Measurements from ENCODE around the gene SLC2A1.

SLC2A1 gene

DNA sequence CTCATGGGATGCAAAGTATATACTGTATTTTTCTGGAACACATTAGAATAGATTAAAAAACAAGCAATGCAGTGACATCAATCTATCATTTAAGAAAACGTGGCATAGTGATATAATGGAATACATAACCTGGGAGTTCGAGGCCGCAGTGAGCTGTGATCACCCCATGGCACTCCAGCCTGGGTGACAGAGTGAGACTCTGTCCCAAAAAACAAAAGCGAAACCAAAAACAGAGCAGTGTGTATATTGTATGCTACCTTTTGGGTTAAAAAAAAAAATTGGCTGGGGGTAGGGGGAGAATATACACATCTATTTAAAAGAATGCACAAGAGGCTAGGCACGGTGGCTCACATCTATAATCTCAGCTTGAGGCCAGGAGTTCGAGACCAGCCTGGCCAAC is 13.5 kb downstream of the SLC2A1 start:
- Histone ChIP-seq H3K4me1 (ENCODE audit: control insufficient read depth, insufficient read depth, low read length) (peaks cover 69% of the 10 kb centered on the region), H3K9ac (ENCODE audit: low read length) (no peak overlapping the region), H3K36me3 (ENCODE audit: control insufficient read depth, insufficient read depth, low read length, severe bottlenecking) (peaks cover 5% of the 10 kb centered on the region), H3K9me3 (ENCODE audit: control insufficient read depth, low read length) (no peaks in the 10 kb centered on the region), H3K4me3 (ENCODE audit: low read length) (no peak overlapping the region), H3K27me3 (replicated peaks; ENCODE audit: control insufficient read depth, insufficient read depth, low read length) (no peaks in the 10 kb centered on the region)
- no peak for DNase-seq (ENCODE audit: low read depth)

GRCh38 chr1:42944246-42944928 is 14.3 kb downstream of the SLC2A1 start:
- Histone ChIP-seq H3K9me3 (ENCODE audit: control insufficient read depth, low read length) (no peaks in the 10 kb centered on the region), H3K36me3 (ENCODE audit: control insufficient read depth, insufficient read depth, low read length, severe bottlenecking) (peaks cover 5% of the 10 kb centered on the region), H3K27me3 (replicated peaks; ENCODE audit: control insufficient read depth, insufficient read depth, low read length) (no peaks in the 10 kb centered on the region), H3K4me3 (ENCODE audit: low read length) (no peak overlapping the region), H3K4me1 (ENCODE audit: control insufficient read depth, insufficient read depth, low read length) (peaks cover 70% of the 10 kb centered on the region), H3K9ac (ENCODE audit: low read length) (no peak overlapping the region)
- DNase-seq (ENCODE audit: low read depth): no peak

DNA sequence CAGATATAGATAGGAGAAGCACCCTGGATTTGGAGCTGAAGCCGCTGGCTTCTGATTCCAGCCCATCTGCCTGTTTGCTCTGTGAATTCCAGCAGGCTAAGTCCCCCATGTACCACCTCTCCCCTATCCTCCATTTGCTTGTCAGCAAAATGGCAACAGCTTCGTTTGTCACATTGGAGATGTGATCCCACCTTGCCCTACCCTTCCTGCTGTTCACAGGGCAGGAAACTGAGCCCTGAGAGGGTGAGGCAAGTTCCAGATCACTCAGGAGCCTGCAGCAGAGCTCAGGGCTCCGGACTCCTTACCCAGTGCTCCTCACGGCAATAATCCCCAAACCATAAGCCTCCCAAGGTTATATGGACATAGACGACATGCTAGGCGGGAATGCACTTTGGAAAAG is 14.9 kb downstream of the SLC2A1 start:
- no peak overlapping the region for H3K9ac ChIP-seq (ENCODE audit: low read length)
- H3K9me3 ChIP-seq (ENCODE audit: control insufficient read depth, low read length): no peaks in the 10 kb centered on the region
- no peak for DNase-seq (ENCODE audit: low read depth)
- H3K36me3 ChIP-seq (ENCODE audit: control insufficient read depth, insufficient read depth, low read length, severe bottlenecking): peaks cover 5% of the 10 kb centered on the region
- peaks cover 68% of the 10 kb centered on the region for H3K4me1 ChIP-seq (ENCODE audit: control insufficient read depth, insufficient read depth, low read length)
- no peaks in the 10 kb centered on the region for H3K27me3 ChIP-seq (replicated peaks; ENCODE audit: control insufficient read depth, insufficient read depth, low read length)
- no peak overlapping the region for H3K4me3 ChIP-seq (ENCODE audit: low read length)

DNA sequence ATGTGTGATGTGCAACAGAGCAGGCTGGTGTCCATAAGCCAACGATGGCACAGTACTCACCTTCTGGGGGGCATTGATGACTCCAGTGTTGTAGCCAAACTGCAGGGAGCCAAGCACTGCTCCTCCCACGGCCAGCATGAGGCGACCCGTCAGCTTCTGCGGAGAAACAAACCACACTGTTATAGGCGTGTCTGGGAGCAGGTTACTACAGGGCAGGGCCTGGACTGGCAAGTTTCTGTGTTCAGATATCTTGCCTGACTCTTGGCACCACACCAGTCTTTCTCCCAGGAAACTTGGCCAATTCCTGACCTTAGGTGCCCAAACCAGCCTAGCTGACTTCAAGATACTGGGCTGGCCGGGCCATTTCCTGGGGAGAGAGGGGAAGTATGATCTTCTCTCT is 15.5 kb downstream of the SLC2A1 start:
- no peak for DNase-seq (ENCODE audit: low read depth)
- H3K9me3 ChIP-seq (ENCODE audit: control insufficient read depth, low read length): no peaks in the 10 kb centered on the region
- no peak overlapping the region for H3K4me3 ChIP-seq (ENCODE audit: low read length)
- peaks cover 5% of the 10 kb centered on the region for H3K36me3 ChIP-seq (ENCODE audit: control insufficient read depth, insufficient read depth, low read length, severe bottlenecking)
- H3K9ac ChIP-seq (ENCODE audit: low read length): no peak overlapping the region
- H3K4me1 ChIP-seq (ENCODE audit: control insufficient read depth, insufficient read depth, low read length): peaks cover 68% of the 10 kb centered on the region
- no peaks in the 10 kb centered on the region for H3K27me3 ChIP-seq (replicated peaks; ENCODE audit: control insufficient read depth, insufficient read depth, low read length)

- no peaks in the 10 kb centered on the region for H3K27me3 ChIP-seq (replicated peaks; ENCODE audit: control insufficient read depth, insufficient read depth, low read length)
- peaks cover 5% of the 10 kb centered on the region for H3K36me3 ChIP-seq (ENCODE audit: control insufficient read depth, insufficient read depth, low read length, severe bottlenecking)
- DNase-seq (ENCODE audit: low read depth): no peak
- H3K9me3 ChIP-seq (ENCODE audit: control insufficient read depth, low read length): no peaks in the 10 kb centered on the region
- H3K9ac ChIP-seq (ENCODE audit: low read length): peak overlapping the region; percentile 13
- peaks cover 67% of the 10 kb centered on the region for H3K4me1 ChIP-seq (ENCODE audit: control insufficient read depth, insufficient read depth, low read length)
- no peak overlapping the region for H3K4me3 ChIP-seq (ENCODE audit: low read length)
These were observed 16.2 kb downstream of the SLC2A1 start for GRCh38 chr1:42942444-42942843.

DNA sequence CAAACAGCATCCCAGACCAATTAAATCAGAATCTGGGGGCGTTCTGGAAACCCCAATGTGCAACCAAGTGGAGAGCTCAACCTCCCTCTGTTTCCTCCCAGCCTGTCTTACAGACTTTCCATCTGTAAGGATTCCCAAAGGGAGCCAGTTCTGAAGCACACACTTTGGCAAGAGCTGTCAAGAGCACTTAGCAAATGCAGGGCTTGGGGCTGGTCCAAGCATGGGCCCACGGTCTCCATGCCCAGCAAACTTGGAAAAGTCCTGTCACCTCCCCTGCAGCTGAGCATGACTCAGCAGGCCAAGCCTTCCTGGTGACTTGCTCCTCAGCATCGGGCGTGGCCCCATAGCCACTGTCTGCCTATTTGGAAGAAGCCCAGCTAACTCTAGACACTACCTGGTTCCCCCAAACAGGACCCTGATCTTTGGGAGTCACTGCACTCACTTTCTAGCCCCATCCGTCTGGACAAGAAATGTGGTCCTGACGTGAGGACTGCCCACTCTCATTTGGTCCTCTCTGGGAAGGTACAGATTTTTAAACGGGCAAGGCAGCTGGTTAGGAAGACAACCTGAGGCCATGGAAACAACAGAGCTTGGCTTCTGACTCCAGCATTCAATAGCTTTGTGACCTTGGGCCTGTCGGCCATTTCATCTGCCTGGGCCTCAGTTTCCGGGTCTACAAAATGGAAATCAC is 16.9 kb downstream of the SLC2A1 start:
- Histone ChIP-seq H3K9me3 (ENCODE audit: control insufficient read depth, low read length) (no peaks in the 10 kb centered on the region), H3K27me3 (replicated peaks; ENCODE audit: control insufficient read depth, insufficient read depth, low read length) (no peaks in the 10 kb centered on the region), H3K36me3 (ENCODE audit: control insufficient read depth, insufficient read depth, low read length, severe bottlenecking) (peaks cover 5% of the 10 kb centered on the region), H3K4me3 (ENCODE audit: low read length) (peak overlapping the region; percentile 28), H3K9ac (ENCODE audit: low read length) (peak overlapping the region; percentile 39), H3K4me1 (ENCODE audit: control insufficient read depth, insufficient read depth, low read length) (peaks cover 67% of the 10 kb centered on the region)
- peak; percentile 96 for DNase-seq (ENCODE audit: low read depth)

DNA sequence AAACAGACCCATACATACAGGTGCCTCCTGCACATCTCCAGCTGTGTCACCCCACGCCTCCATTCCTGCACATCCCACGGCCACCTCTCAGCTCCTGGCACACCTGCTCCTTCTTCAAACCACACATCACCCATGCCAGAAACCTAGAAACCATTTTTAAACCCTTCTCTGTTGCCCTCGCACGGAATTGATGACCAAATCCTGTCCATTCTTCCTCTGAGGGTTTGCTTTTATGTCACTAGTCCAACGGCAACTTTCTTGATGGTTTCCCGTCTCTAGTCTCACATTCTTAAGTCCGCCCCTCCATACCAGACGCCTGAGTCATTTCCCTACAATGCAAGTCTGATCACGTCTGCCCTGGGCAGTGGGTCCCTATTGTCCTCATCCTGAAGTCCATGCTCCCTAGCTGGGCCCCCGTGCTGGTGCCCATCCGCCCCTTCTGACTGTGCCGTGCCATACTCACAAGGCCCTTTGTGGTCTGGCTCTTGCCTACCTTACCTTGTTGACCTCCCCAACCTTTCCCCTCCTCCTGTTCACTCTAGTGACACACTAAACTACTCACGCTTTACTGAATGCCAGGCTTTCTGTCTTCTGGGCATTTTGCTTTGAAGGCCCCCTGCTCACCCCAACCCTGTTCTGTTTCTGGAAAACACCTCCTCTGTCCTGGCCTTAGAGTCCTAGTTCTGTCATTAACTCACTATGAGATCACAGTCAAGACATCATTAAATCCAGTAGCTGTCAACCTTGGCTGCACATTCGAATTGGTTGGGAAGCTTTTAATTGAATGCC is 17.6 kb downstream of the SLC2A1 start:
- peak; percentile 95 for DNase-seq (ENCODE audit: low read depth)
- Histone ChIP-seq H3K9ac (ENCODE audit: low read length) (peak overlapping the region; percentile 39), H3K27me3 (replicated peaks; ENCODE audit: control insufficient read depth, insufficient read depth, low read length) (no peaks in the 10 kb centered on the region), H3K9me3 (ENCODE audit: control insufficient read depth, low read length) (no peaks in the 10 kb centered on the region), H3K36me3 (ENCODE audit: control insufficient read depth, insufficient read depth, low read length, severe bottlenecking) (peaks cover 5% of the 10 kb centered on the region), H3K4me3 (ENCODE audit: low read length) (peak overlapping the region; percentile 28), H3K4me1 (ENCODE audit: control insufficient read depth, insufficient read depth, low read length) (peaks cover 67% of the 10 kb centered on the region)

DNA sequence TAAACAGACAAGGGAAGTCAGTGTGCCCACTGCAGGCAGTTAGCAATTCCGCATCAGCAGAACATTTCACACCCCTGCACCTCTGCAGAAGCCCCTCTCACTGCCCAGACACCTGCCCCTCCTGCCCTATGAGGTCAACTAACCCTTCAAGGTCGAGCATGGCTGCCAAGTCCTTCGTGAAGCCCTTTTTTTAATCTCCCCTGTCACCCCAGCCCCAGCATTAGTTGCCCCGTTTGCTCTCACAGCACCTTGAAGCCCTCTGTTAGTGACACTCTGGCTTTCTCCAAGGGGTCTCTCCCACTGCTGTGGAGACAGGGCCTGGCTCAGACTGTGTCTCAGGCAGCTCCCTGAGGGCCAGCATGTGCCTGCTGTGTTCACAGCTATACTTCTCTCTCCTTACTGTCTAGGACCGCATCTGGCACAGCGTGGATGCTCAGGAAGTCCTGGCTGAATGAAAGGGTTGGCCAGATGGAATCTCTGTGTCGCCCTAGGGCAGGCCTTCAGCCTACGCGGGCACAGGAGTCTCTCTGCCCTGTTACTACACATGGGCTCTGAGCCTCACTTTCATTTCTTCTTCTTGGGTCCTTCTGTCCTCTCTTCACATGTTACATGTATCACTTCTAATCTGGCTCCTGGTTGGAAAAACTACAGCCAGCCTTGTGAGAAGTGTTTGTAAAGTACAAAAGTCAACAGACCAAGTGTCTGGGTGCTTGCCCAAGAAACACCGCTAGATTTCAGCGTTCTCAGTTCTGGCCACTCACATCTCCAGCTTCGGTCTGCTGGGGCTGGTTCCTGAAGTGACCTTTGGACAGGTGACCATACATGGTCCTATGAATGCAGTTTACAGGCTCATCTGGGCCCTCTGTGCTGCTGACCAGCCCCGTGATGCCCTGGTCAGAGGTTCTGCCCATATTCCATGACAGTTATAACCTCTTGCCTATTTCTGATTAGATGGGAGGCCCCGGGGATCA is 19.7 kb downstream of the SLC2A1 start:
- Histone ChIP-seq H3K36me3 (ENCODE audit: control insufficient read depth, insufficient read depth, low read length, severe bottlenecking) (peaks cover 5% of the 10 kb centered on the region), H3K27me3 (replicated peaks; ENCODE audit: control insufficient read depth, insufficient read depth, low read length) (no peaks in the 10 kb centered on the region), H3K4me3 (ENCODE audit: low read length) (no peak overlapping the region), H3K9me3 (ENCODE audit: control insufficient read depth, low read length) (no peaks in the 10 kb centered on the region), H3K4me1 (ENCODE audit: control insufficient read depth, insufficient read depth, low read length) (peaks cover 62% of the 10 kb centered on the region), H3K9ac (ENCODE audit: low read length) (no peak overlapping the region)
- no peak for DNase-seq (ENCODE audit: low read depth)

DNA sequence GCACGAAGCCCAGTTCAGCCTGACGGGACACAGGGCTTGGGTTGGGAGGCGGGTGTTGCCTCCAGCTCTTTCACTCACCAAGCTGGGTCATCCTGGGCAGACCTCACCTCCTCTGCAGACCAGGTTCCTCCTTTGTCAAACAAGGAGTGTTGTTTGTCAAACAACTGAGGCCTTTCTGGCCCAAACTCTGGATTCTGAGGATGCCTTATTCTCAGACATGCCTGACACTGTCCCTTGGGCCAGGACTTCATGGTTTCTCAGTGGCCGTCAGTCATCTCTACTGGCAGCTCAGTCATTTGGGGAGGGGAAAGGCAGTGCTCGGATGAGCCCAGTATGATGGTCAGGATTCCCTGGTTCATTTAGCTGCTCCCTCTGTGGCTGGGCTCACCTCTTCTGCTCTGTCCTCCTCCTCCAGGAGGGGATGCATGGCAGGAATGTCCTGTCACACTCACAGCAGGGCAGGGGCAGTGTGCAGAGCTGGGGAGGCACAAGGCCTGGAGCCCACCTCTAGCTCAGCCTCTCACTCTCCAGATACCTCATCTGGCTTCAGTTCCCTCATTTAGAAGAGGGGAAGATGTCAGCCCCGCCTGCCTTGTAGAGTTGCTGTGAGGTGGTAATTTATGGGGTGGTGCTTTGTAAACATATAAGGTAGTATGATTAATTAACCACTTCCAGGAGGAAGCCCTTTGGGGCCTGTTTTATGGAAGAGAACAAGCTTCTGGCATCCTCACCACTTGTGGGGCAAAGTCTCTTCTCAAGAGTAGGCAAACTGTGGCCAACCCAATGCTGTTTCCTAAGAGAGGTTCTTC is 20.6 kb downstream of the SLC2A1 start:
- Histone ChIP-seq H3K9ac (ENCODE audit: low read length) (no peak overlapping the region), H3K9me3 (ENCODE audit: control insufficient read depth, low read length) (no peaks in the 10 kb centered on the region), H3K36me3 (ENCODE audit: control insufficient read depth, insufficient read depth, low read length, severe bottlenecking) (peaks cover 9% of the 10 kb centered on the region), H3K4me1 (ENCODE audit: control insufficient read depth, insufficient read depth, low read length) (peaks cover 54% of the 10 kb centered on the region), H3K27me3 (replicated peaks; ENCODE audit: control insufficient read depth, insufficient read depth, low read length) (no peaks in the 10 kb centered on the region), H3K4me3 (ENCODE audit: low read length) (no peak overlapping the region)
- no peak for DNase-seq (ENCODE audit: low read depth)

DNA sequence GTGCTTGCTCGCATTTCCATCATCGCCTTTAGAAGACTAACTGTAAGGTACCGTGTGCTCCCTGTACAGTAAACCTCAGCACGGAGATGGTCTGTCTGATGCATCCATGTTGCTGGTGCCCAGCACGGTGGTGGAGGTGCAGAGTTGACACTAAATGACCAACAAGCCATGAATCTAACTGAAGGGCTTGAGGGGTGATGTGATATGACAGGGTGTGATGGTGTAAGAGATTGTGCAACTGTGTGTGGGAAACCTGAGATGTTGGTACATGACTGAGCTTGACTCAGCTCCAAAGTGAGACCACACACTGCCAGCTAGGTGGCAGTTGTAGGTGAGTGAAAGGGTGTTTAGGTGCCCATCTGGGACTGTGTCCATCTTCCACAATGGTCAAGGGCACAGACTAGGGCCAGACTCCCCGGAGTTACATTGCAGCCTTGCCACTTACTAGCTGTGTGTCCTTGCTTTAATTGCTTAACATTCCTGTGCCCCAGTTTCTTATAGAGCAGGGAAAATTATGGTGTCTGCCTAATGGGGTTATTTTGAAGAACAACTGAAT is 21.4 kb downstream of the SLC2A1 start:
- no peaks in the 10 kb centered on the region for H3K27me3 ChIP-seq (replicated peaks; ENCODE audit: control insufficient read depth, insufficient read depth, low read length)
- H3K9me3 ChIP-seq (ENCODE audit: control insufficient read depth, low read length): no peaks in the 10 kb centered on the region
- peaks cover 48% of the 10 kb centered on the region for H3K4me1 ChIP-seq (ENCODE audit: control insufficient read depth, insufficient read depth, low read length)
- peaks cover 4% of the 10 kb centered on the region for H3K36me3 ChIP-seq (ENCODE audit: control insufficient read depth, insufficient read depth, low read length, severe bottlenecking)
- H3K4me3 ChIP-seq (ENCODE audit: low read length): no peak overlapping the region
- no peak overlapping the region for H3K9ac ChIP-seq (ENCODE audit: low read length)
- DNase-seq (ENCODE audit: low read depth): peak; percentile 86

Measured in adipocyte (in vitro differentiated cells).